Tibial artery (tissue), 4 donors: ENCODE measurements around the gene PDLIM5.

Source experiments
- DNase-seq, 2 donors: peaks; one replicate each; pipeline ENCODE4 v3.0.0-alpha.2; 2019
- H3K27ac ChIP-seq, 2 donors: fragments of 200-600 bp; sonication (generic) in 1 of 2; 1 replicate in 1 of 2; 2 replicates in 1 of 2; pipeline ENCODE4 v1.5.1; 2018 to 2019; ENCODE audit warnings: mild to moderate bottlenecking in 1 of 2
- H3K27me3 ChIP-seq, 2 donors: fragments of 200-600 bp; sonication (generic) in 1 of 2; one replicate each; pipeline versions ENCODE4 v1.5.1 to v1.6.0; 2016 to 2019
- H3K36me3 ChIP-seq, 3 donors: fragments of 200-600 bp; sonication (generic) in 2 of 3; one replicate each; pipeline ENCODE4 v1.5.1; 2016 to 2019; ENCODE audit warnings: mild to moderate bottlenecking in 2 of 3
- H3K4me1 ChIP-seq, 4 donors: fragments of 200-600 bp; sonication (generic) in 2 of 4; 1 replicate in 3 of 4; 2 replicates in 1 of 4; pipeline ENCODE4 v1.5.1; 2016 to 2019
- H3K4me3 ChIP-seq, 2 donors: fragments of 200-600 bp; sonication (generic) in 1 of 2; 1 replicate in 1 of 2; 2 replicates in 1 of 2; pipeline ENCODE4 v1.5.1; 2018 to 2019; ENCODE audit warnings: mild to moderate bottlenecking in 2 of 2
- H3K9me3 ChIP-seq, 3 donors: fragments of 200-600 bp; sonication (generic) in 1 of 3; one replicate each; pipeline ENCODE4 v1.5.1; 2016 to 2019
- CTCF ChIP-seq, 2 experiments: fragments of 200-600 bp in 1 of 2; fragments of 450-650 bp in 1 of 2; IDR thresholded peaks; one replicate each; pipeline ENCODE4 v1.5.1; 2017 to 2019; ENCODE audit warnings: antibody characterized with exemption in 2 of 2, mild to moderate bottlenecking in 1 of 2, moderate library complexity in 1 of 2
- intact Hi-C: fragments of 100-400 bp; cut with DNase I; formaldehyde crosslinking; loops from one replicate; pipeline ENCODE4 v1.15.0; 2023; ENCODE audit warnings: low total_unique reads

The PDLIM5 gene

GRCh38 chr4:94603170-94603747 is 151.5 kb downstream of the PDLIM5 start:
- H3K27me3 ChIP-seq, result no peaks in the 10 kb centered on the region
- H3K9me3 ChIP-seq, result no peaks in the 10 kb centered on the region
- no peak overlapping the region for H3K4me3 ChIP-seq
- peak overlapping the region in 1 of 2 donors; percentile 23 for H3K27ac ChIP-seq
- TF ChIP-seq CTCF (IDR thresholded peaks at IDR 0.05), result no peak
- peak; percentile 28 to 73 for DNase-seq
- H3K36me3 ChIP-seq, result peaks cover 0 to 7% (median 0%) of the 10 kb centered on the region in 3 donors
- intact Hi-C loops, result no loop called here
- peaks cover 0 to 47% (median 3%) of the 10 kb centered on the region in 4 donors for H3K4me1 ChIP-seq

GRCh38 chr4:94605241-94605805 is 153.6 kb downstream of the PDLIM5 start:
- TF ChIP-seq CTCF (IDR thresholded peaks at IDR 0.05), result no peak
- Histone ChIP-seq H3K36me3 (peaks cover 0 to 7% (median 0%) of the 10 kb centered on the region in 3 donors), H3K27me3 (no peaks in the 10 kb centered on the region), H3K27ac (no peak overlapping the region), H3K9me3 (no peaks in the 10 kb centered on the region), H3K4me1 (peaks cover 0 to 51% (median 3%) of the 10 kb centered on the region in 4 donors), H3K4me3 (no peak overlapping the region)
- DNase-seq, result no peak
- intact Hi-C loops, result no loop called here

- H3K27ac ChIP-seq, result no peak overlapping the region
- H3K4me1 ChIP-seq, result peaks cover 0 to 49% (median under 1%) of the 10 kb centered on the region in 4 donors
- H3K9me3 ChIP-seq, result no peaks in the 10 kb centered on the region
- intact Hi-C loops, result no loop called here
- no peak for DNase-seq
- H3K4me3 ChIP-seq, result no peak overlapping the region
- TF ChIP-seq CTCF (IDR thresholded peaks at IDR 0.05), result no peak
- H3K27me3 ChIP-seq, result no peaks in the 10 kb centered on the region
- H3K36me3 ChIP-seq, result no peaks in the 10 kb centered on the region
Measured at GRCh38 chr4:94610145-94610544, 158.4 kb downstream of the PDLIM5 start.

- H3K9me3 ChIP-seq, result no peaks in the 10 kb centered on the region
- peaks cover 5 to 6% (median 5%) of the 10 kb centered on the region in 3 donors for H3K36me3 ChIP-seq
- no peaks in the 10 kb centered on the region for H3K27me3 ChIP-seq
- H3K4me1 ChIP-seq, result peaks cover 0 to 36% (median 9%) of the 10 kb centered on the region in 4 donors
- no peak overlapping the region for H3K4me3 ChIP-seq
- no peak for TF ChIP-seq CTCF (IDR thresholded peaks at IDR 0.05)
- intact Hi-C loops, result no loop called here
- no peak for DNase-seq
- H3K27ac ChIP-seq, result no peak overlapping the region
Measured at GRCh38 chr4:94613248-94613647, 161.5 kb downstream of the PDLIM5 start.

- H3K9me3 ChIP-seq, result no peaks in the 10 kb centered on the region
- peaks cover 26 to 27% (median 26%) of the 10 kb centered on the region in 3 donors for H3K36me3 ChIP-seq
- no peak overlapping the region for H3K27ac ChIP-seq
- intact Hi-C loops, result no loop called here
- no peak overlapping the region for H3K4me3 ChIP-seq
- H3K27me3 ChIP-seq, result no peaks in the 10 kb centered on the region
- DNase-seq, result no peak
- TF ChIP-seq CTCF (IDR thresholded peaks at IDR 0.05), result no peak
- H3K4me1 ChIP-seq, result peaks cover 0 to 31% (median 9%) of the 10 kb centered on the region in 4 donors
Measured at GRCh38 chr4:94615451-94615850, 163.7 kb downstream of the PDLIM5 start.
